GM21737 (cell line): ENCODE measurements around the gene TTC21A.
A peak's percentile ranks its signal among the peaks of the same experiment; 100 is the strongest.
"Not testable (repeated sequence)": the region's sequence is repeated elsewhere in the genome, so short reads cannot be mapped to it uniquely, and the experiment has no call there.

Source experiments
- ATAC-seq: cut with Tn5 transposase; IDR thresholded peaks from one replicate; pipeline ENCODE4 v1.9.1; 2021; ENCODE audit warnings: mild to moderate bottlenecking, moderate library complexity; ENCODE audit not compliant: unreplicated experiment

TTC21A gene

GRCh38 chr3:39107388-39108199 is at the start of gene TTC21A, which contains the start of gene GORASP1:
TSS of gene TTC21A (plus strand) at chr3:39107680. CDS start at chr3:39107838, 158 bp downstream.
TSS of gene GORASP1 (minus strand) at chr3:39107627. CDS start at chr3:39107541, 86 bp downstream.
- peak; percentile 37 for ATAC-seq

- ATAC-seq, result not testable (repeated sequence)
These were observed 46.3 kb upstream of the TTC21A start for GRCh38 chr3:39061228-39061627.

- no peak for ATAC-seq
These were observed 45.3 kb upstream of the TTC21A start for GRCh38 chr3:39062180-39062579.

GRCh38 chr3:39063143-39063542 is 44.3 kb upstream of the TTC21A start:
- ATAC-seq, result no peak

- no peak for ATAC-seq
These were observed 42.8 kb upstream of the TTC21A start for GRCh38 chr3:39064646-39065045.

GRCh38 chr3:39065197-39065596 is 42.3 kb upstream of the TTC21A start:
- peak; percentile 87 for ATAC-seq

- ATAC-seq, result no peak
These were observed 40.2 kb upstream of the TTC21A start for GRCh38 chr3:39067286-39067685.

GRCh38 chr3:39068556-39068955 is 38.9 kb upstream of the TTC21A start:
- no peak for ATAC-seq

GRCh38 chr3:39075910-39076309 is 31.6 kb upstream of the TTC21A start:
- no peak for ATAC-seq

- ATAC-seq, result no peak
These were observed 27.9 kb upstream of the TTC21A start for GRCh38 chr3:39079530-39079929.

- ATAC-seq, result no peak
These were observed 27.5 kb upstream of the TTC21A start for GRCh38 chr3:39080026-39080425.

GRCh38 chr3:39082666-39083313 is 24.7 kb upstream of the TTC21A start:
- no peak for ATAC-seq

- no peak for ATAC-seq
These were observed 21.3 kb upstream of the TTC21A start for GRCh38 chr3:39086144-39086543.

GRCh38 chr3:39088456-39088855 is 19.0 kb upstream of the TTC21A start:
- no peak for ATAC-seq

GRCh38 chr3:39088889-39089288 is 18.6 kb upstream of the TTC21A start:
- ATAC-seq, result no peak

- ATAC-seq, result no peak
These were observed 16.6 kb upstream of the TTC21A start for GRCh38 chr3:39090922-39091321.

GRCh38 chr3:39094851-39095677 is 12.4 kb upstream of the TTC21A start:
- no peak for ATAC-seq

- ATAC-seq, result no peak
These were observed 11.7 kb upstream of the TTC21A start for GRCh38 chr3:39095778-39096177.

- ATAC-seq, result no peak
These were observed 10.7 kb upstream of the TTC21A start for GRCh38 chr3:39096775-39097174.

GRCh38 chr3:39097716-39098472 is 9.6 kb upstream of the TTC21A start:
- ATAC-seq, result no peak
